H9 (cell line): Measurements from ENCODE around the gene OR2H1. TPM values are rescaled to one million over a fixed set of nuclear protein-coding genes. Genes with fewer than 3 reads are reported as not detected.

Experiments used
- DNase-seq: peaks from one replicate; pipeline ENCODE4 v3.0.0-alpha.2; 2017
- H2AFZ ChIP-seq: one replicate; pipeline ENCODE4 v1.6.1; 2013; ENCODE audit warnings: mild to moderate bottlenecking, low read length, control low read depth, moderate library complexity
- H2AK5ac ChIP-seq: 2 replicates; pipeline ENCODE4 v1.6.1; 2013; ENCODE audit warnings: low read length, control low read depth, mixed read lengths; ENCODE audit not compliant: insufficient read length
- H2BK120ac ChIP-seq: one replicate; pipeline ENCODE4 v1.6.1; 2013; ENCODE audit warnings: low read depth, mild to moderate bottlenecking, low read length, control low read depth, inconsistent platforms; ENCODE audit not compliant: poor library complexity, severe bottlenecking
- H2BK12ac ChIP-seq: 2 replicates; pipeline ENCODE4 v1.6.1; 2013; ENCODE audit warnings: low read length, control low read depth, mixed read lengths, low read depth; ENCODE audit not compliant: insufficient read length
- H2BK15ac ChIP-seq: 2 replicates; pipeline ENCODE4 v1.6.1; 2013; ENCODE audit warnings: low read depth, low read length, control low read depth
- H2BK20ac ChIP-seq: one replicate; pipeline ENCODE4 v1.6.1; 2013; ENCODE audit warnings: low read depth, mild to moderate bottlenecking, low read length, control low read depth, inconsistent platforms; ENCODE audit not compliant: poor library complexity, severe bottlenecking
- H2BK5ac ChIP-seq: 2 replicates; pipeline ENCODE4 v1.6.1; 2013; ENCODE audit warnings: low read length, control low read depth, mixed read lengths; ENCODE audit not compliant: insufficient read length
- H3K14ac ChIP-seq: 2 replicates; pipeline ENCODE4 v1.6.1; 2013; ENCODE audit warnings: low read length, control low read depth; ENCODE audit not compliant: insufficient read depth
- H3K18ac ChIP-seq: 2 replicates; pipeline ENCODE4 v1.6.1; 2013; ENCODE audit warnings: low read depth, mild to moderate bottlenecking, mixed read lengths, low read length, control low read depth; ENCODE audit not compliant: insufficient read length
- H3K23ac ChIP-seq: 2 replicates; pipeline ENCODE4 v1.6.1; 2013; ENCODE audit warnings: low read length, control low read depth, mixed read lengths, low read depth; ENCODE audit not compliant: insufficient read length
- H3K23me2 ChIP-seq: 2 replicates; pipeline ENCODE4 v1.6.1; 2013; ENCODE audit warnings: low read depth, mild to moderate bottlenecking, mixed read lengths, low read length, control low read depth; ENCODE audit not compliant: insufficient read length, poor library complexity, severe bottlenecking
- H3K27ac ChIP-seq: 2 replicates; pipeline ENCODE4 v1.5.1; 2013; ENCODE audit warnings: low read length, control low read depth, mixed read lengths, low read depth; ENCODE audit not compliant: insufficient read length
- H3K27me3 ChIP-seq: 2 replicates; pipeline ENCODE4 v1.6.1; 2013; ENCODE audit warnings: low read length, control low read depth, inconsistent platforms; ENCODE audit not compliant: insufficient read depth
- H3K4ac ChIP-seq: 2 replicates; pipeline ENCODE4 v1.6.1; 2013; ENCODE audit warnings: low read depth, mild to moderate bottlenecking, control low read depth, inconsistent platforms, low read length, moderate library complexity
- H3K4me1 ChIP-seq: 2 replicates; pipeline ENCODE4 v1.6.1; 2013; ENCODE audit warnings: low read length, control low read depth, inconsistent platforms; ENCODE audit not compliant: insufficient read depth
- H3K4me2 ChIP-seq: 2 replicates; pipeline ENCODE4 v1.6.1; 2013; ENCODE audit warnings: low read length, control low read depth, mixed read lengths; ENCODE audit not compliant: insufficient read length, insufficient read depth
- H3K56ac ChIP-seq: 2 replicates; pipeline ENCODE4 v1.6.1; 2013; ENCODE audit warnings: low read depth, mild to moderate bottlenecking, mixed read lengths, low read length, control low read depth; ENCODE audit not compliant: insufficient read length
- H3K79me1 ChIP-seq: 2 replicates; pipeline ENCODE4 v1.6.1; 2013; ENCODE audit warnings: low read depth, mild to moderate bottlenecking, moderate library complexity, low read length, control low read depth, inconsistent platforms; ENCODE audit not compliant: insufficient read depth, poor library complexity, severe bottlenecking
- H3K79me2 ChIP-seq: 2 replicates; pipeline ENCODE4 v1.6.1; 2013; ENCODE audit warnings: low read length, control low read depth, inconsistent platforms; ENCODE audit not compliant: insufficient read depth
- H3K9ac ChIP-seq: 2 replicates; pipeline ENCODE4 v1.6.1; 2013; ENCODE audit warnings: low read length, control low read depth, mixed read lengths; ENCODE audit not compliant: insufficient read length; ENCODE audit errors: extremely low read depth
- H3K9me3 ChIP-seq: one replicate; pipeline ENCODE4 v1.6.1; 2013; ENCODE audit warnings: low read depth, low read length, inconsistent platforms; ENCODE audit not compliant: control insufficient read depth
- H3T11ph ChIP-seq: one replicate; pipeline ENCODE4 v1.6.1; 2013; ENCODE audit warnings: mild to moderate bottlenecking, low read length, control low read depth, inconsistent platforms
- H4K20me1 ChIP-seq: one replicate; pipeline ENCODE4 v1.6.1; 2013; ENCODE audit not compliant: control insufficient read depth, insufficient read length, insufficient read depth
- H4K5ac ChIP-seq: 2 replicates; pipeline ENCODE4 v1.6.1; 2013; ENCODE audit warnings: low read depth, mild to moderate bottlenecking, mixed read lengths, low read length, control low read depth; ENCODE audit not compliant: insufficient read length
- H4K8ac ChIP-seq: replicated peaks from 2 replicates; pipeline ENCODE4 v1.6.1; 2013; ENCODE audit warnings: low read length, control low read depth, mixed read lengths, low read depth; ENCODE audit not compliant: insufficient read length
- H4K91ac ChIP-seq: 2 replicates; pipeline ENCODE4 v1.6.1; 2013; ENCODE audit warnings: low read depth, mild to moderate bottlenecking, moderate library complexity, mixed read lengths, low read length, control low read depth; ENCODE audit not compliant: insufficient read length
- H3K27ac Mint-ChIP-seq, 3 experiments: 2 replicates in 2 of 3; 3 replicates in 1 of 3; pipeline ENCODE4 v1.8.0; 2020 to 2021; ENCODE audit warnings: mixed read lengths in 3 of 3, mild to moderate bottlenecking in 1 of 3, moderate library complexity in 1 of 3
- H3K27me3 Mint-ChIP-seq: 2 replicates; pipeline ENCODE4 v1.8.0; 2021; ENCODE audit warnings: low read depth, mild to moderate bottlenecking, moderate library complexity, mixed read lengths
- H3K36me3 Mint-ChIP-seq, 3 experiments: 2 replicates in 2 of 3; 3 replicates in 1 of 3; pipeline ENCODE4 v1.8.0; 2020 to 2021; ENCODE audit warnings: low read depth in 3 of 3, mixed read lengths in 3 of 3; ENCODE audit not compliant: insufficient read depth in 1 of 3
- H3K4me1 Mint-ChIP-seq, 2 experiments: 2 replicates each; pipeline ENCODE4 v1.8.0; 2020; ENCODE audit warnings: mixed read lengths in 2 of 2
- H3K4me3 Mint-ChIP-seq, 2 experiments: 2 replicates in 1 of 2; 3 replicates in 1 of 2; pipeline ENCODE4 v1.8.0; 2020 to 2021; ENCODE audit warnings: mild to moderate bottlenecking in 2 of 2, mixed read lengths in 2 of 2, moderate library complexity in 1 of 2
- H3K9me3 Mint-ChIP-seq, 2 experiments: 2 replicates in 1 of 2; 3 replicates in 1 of 2; pipeline ENCODE4 v1.8.0; 2020; ENCODE audit warnings: mild to moderate bottlenecking in 2 of 2, mixed read lengths in 2 of 2, moderate library complexity in 1 of 2
- CTCF ChIP-seq: fragments of 200-600 bp; sonication (generic); conservative IDR thresholded peaks from 3 replicates; pipeline ENCODE4 v1.8.0; 2021; ENCODE audit warnings: antibody characterized with exemption, mild to moderate bottlenecking
- WGBS: extraction: QIAGEN DNeasy Blood & Tissue Kit; methylation state at CpG from one replicate; pipeline ENCODE4 v1.1.7; 2013; ENCODE audit warnings: missing lambda C conversion rate, low lambda C conversion rate, mixed read lengths; ENCODE audit not compliant: insufficient read length; ENCODE audit errors: extremely low coverage; 5-methylcytosine and 5-hydroxymethylcytosine counted together
- total RNA-seq: library from RNA; stranded (reverse); gene quantifications from 2 replicates; pipeline ENCODE4 v1.2.1, GENCODE V29; 2021

The OR2H1 gene
- total RNA-seq, 1 experiment from 2014 or later, result not detected

GRCh38 chr6:29491574-29491973 lies 34.6 kb downstream of the OR2H1 start:
- TF ChIP-seq CTCF, result no peak
- no CpG with 5 or more reads among the region's 4 CpGs for WGBS
- H3K9me3 Mint-ChIP-seq, result no peaks in the 10 kb centered on the region; a peak in 1 of 5 replicates

More at GRCh38 chr6:29491574-29491973, 34.6 kb downstream of the OR2H1 start:
- peaks cover 3% of the 10 kb centered on the region; the same call in 1 of the 2 replicates for H3K27me3 Mint-ChIP-seq
- Histone ChIP-seq H4K91ac (no peak overlapping the region), H3K79me2 (no peaks in the 10 kb centered on the region), H3K23me2 (no peaks in the 10 kb centered on the region), H3K14ac (no peak overlapping the region), H2AFZ (no peak overlapping the region), H2BK15ac (no peak overlapping the region), H3K27ac (no peak overlapping the region), H3K9ac (no peak overlapping the region), H3K4me1 (no peaks in the 10 kb centered on the region), H3K23ac (no peak overlapping the region), H3K79me1 (no peaks in the 10 kb centered on the region), H2BK20ac (no peak overlapping the region), H4K8ac (no peak overlapping the region), H3K4ac (no peak overlapping the region), H3K18ac (no peak overlapping the region), H2BK5ac (no peak overlapping the region), H4K20me1 (no peaks in the 10 kb centered on the region), H3K56ac (no peak overlapping the region), H3K9me3 (no peaks in the 10 kb centered on the region), H3K27me3 (no peaks in the 10 kb centered on the region), H4K5ac (no peak overlapping the region), H2AK5ac (no peak overlapping the region), H2BK120ac (no peak overlapping the region), H3K4me2 (no peak overlapping the region), H3T11ph (no peak overlapping the region), H2BK12ac (no peak overlapping the region)
- no peaks in the 10 kb centered on the region for H3K36me3 Mint-ChIP-seq
- no peak overlapping the region for H3K4me3 Mint-ChIP-seq
- H3K4me1 Mint-ChIP-seq, result peaks cover 0 to 8% of the 10 kb centered on the region in 2 experiments; a peak in 3 of 4 replicates
- DNase-seq, result peak; percentile 10
- H3K27ac Mint-ChIP-seq, result no peak overlapping the region
